Measurements from ENCODE around the gene SLC10A7. TPM values are rescaled to one million over a fixed set of nuclear protein-coding genes. Genes with fewer than 3 reads are reported as not detected.

Gene SLC10A7
- polyA plus RNA-seq, 6 donors from 2014 or later, result 4.1 to 13.6 (median 8.0) TPM

DNA sequence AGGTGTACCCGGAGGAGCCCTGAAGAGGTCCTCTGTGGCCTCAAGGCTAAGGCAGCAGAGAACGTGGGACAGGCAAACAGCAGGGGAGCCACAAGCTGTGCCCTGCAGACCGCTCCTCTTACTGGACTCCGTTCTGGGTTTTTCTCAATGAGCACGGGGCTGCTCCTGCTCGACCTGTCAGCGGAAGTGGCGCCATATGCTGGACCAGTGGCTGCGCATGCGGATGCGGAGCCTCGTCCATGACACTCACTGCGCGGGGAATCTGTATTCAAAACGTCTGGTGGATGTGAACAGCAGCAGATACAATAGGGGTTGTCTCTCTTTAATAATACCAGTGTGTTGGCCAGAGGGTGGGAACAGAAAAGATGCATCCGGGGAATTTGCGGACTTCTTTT, 277.9 kb downstream of the SLC10A7 start:
- H3K27ac Mint-ChIP-seq, result no peak overlapping the region
- ATAC-seq (ENCODE audit: low read depth in 2 of 2), result no peak

DNA sequence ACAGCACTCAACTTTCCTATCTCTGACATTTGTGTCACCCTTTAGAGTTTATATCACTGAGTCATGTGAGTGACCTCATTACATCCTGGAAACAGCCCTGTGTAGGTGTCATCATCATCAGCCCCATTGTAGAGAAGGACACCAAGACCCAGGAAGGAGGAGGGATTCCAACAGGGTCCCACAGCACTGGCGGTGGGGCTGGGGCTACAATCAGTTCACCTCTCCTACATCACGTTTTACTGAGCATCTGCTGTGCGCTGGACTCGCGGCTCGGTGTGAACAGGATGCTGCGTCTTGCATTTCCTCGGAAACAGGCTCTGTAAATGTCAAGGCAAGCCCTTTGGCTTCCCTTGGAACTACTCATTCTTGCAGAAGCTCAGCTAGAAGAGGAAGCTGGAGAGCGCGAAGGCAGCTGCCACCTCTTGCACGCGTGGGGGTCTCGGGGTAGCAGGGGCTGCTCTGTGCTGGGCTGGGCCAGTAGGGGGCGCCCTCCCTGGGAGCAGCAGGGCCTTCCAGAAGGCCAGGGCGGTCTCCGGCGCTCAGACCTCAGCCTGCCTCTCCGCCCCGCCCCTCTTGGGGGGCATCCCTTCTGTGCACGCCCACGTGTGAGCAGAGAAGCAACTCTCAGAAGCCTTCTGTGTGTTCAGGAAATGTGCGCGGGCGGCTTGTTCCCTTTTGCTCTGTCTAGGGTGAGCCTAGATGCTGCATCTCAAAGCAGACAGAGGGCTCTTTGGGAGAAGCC, 278.4 kb downstream of the SLC10A7 start:
- peaks cover 0 to 5% of the 10 kb centered on the region in 2 donors for H3K36me3 Mint-ChIP-seq
- no peaks in the 10 kb centered on the region for H3K9me3 Mint-ChIP-seq
- H3K27me3 Mint-ChIP-seq, result peaks cover 3 to 24% (median 12%) of the 10 kb centered on the region in 3 donors
- peaks cover 3 to 13% (median 11%) of the 10 kb centered on the region in 3 donors for H3K4me1 Mint-ChIP-seq
- peak; percentile 20 for DNase-seq
- ATAC-seq (ENCODE audit: low read depth in 2 of 2), result peak; percentile 63 to 76
- H3K4me3 Mint-ChIP-seq, result peak overlapping the region in 1 of 8 donors; percentile 4
- no peak overlapping the region for H3K27ac Mint-ChIP-seq

More for the DNA sequence above, 277.9 kb downstream of the SLC10A7 start:
- peaks cover 3 to 13% (median 11%) of the 10 kb centered on the region in 3 donors for H3K4me1 Mint-ChIP-seq
- no peak for DNase-seq
- peaks cover 0 to 3% of the 10 kb centered on the region in 2 donors for H3K36me3 Mint-ChIP-seq
- H3K9me3 Mint-ChIP-seq, result no peaks in the 10 kb centered on the region
- H3K27me3 Mint-ChIP-seq, result peaks cover 3 to 24% (median 12%) of the 10 kb centered on the region in 3 donors
- H3K4me3 Mint-ChIP-seq, result no peak overlapping the region

DNA sequence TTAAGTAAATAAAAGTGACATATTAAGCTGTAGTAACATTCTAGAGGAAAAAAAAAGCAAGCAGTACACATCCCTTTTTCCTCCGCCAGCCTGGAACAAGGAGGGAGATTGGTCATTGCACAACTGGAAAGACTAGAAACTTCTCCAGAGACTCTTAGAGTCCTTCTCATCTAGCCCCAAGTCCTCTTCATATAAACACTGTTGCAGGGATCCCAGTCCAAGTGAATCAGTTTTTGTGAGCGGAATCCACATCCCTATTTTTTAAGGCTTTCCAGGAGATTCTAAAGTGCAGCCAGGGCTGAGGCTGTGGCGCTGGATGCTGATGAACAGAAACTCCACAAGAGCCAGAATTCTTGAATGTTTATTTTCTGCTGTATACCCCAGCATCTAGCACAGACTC, 283.6 kb downstream of the SLC10A7 start:
- peaks cover 1 to 4% (median 3%) of the 10 kb centered on the region in 3 donors for H3K4me1 Mint-ChIP-seq

DNA sequence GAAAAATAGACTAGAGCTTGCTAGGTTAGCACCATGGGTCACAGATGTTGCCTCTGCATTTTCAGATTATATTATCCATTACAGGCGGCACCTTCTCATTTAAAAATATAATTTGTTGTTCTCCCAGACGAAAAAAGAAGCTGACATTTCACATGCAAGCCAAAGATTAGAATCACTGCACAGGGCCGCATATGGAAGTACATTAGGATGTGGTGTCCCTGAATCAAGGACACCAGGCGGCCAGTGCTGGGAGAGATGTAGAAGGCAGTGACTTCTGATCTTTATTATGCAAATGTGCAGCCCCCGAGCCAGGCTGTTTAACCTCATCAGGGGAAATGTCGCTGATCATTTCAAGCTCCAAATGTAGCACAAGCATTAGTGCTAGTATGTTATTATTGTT, 284.6 kb downstream of the SLC10A7 start:
- peaks cover 8 to 25% (median 23%) of the 10 kb centered on the region in 3 donors for H3K27me3 Mint-ChIP-seq
- ATAC-seq (ENCODE audit: low read depth in 2 of 2) (no peak), DNase-seq (no peak)
- H3K36me3 Mint-ChIP-seq, result peaks cover 0 to 5% of the 10 kb centered on the region in 2 donors
- no peak overlapping the region for H3K4me3 Mint-ChIP-seq
- H3K9me3 Mint-ChIP-seq, result peaks cover 0 to 6% (median 2%) of the 10 kb centered on the region in 7 donors
- H3K27ac Mint-ChIP-seq, result no peak overlapping the region
- peaks cover 0 to 4% (median 3%) of the 10 kb centered on the region in 3 donors for H3K4me1 Mint-ChIP-seq

More for the DNA sequence above, 283.6 kb downstream of the SLC10A7 start:
- no peak overlapping the region for H3K4me3 Mint-ChIP-seq
- H3K27ac Mint-ChIP-seq, result no peak overlapping the region
- ATAC-seq (ENCODE audit: low read depth in 2 of 2), result no peak
- peaks cover 8 to 23% (median 20%) of the 10 kb centered on the region in 3 donors for H3K27me3 Mint-ChIP-seq
- no peak for DNase-seq
- peaks cover 0 to 5% of the 10 kb centered on the region in 2 donors for H3K36me3 Mint-ChIP-seq
- no peaks in the 10 kb centered on the region for H3K9me3 Mint-ChIP-seq

DNA sequence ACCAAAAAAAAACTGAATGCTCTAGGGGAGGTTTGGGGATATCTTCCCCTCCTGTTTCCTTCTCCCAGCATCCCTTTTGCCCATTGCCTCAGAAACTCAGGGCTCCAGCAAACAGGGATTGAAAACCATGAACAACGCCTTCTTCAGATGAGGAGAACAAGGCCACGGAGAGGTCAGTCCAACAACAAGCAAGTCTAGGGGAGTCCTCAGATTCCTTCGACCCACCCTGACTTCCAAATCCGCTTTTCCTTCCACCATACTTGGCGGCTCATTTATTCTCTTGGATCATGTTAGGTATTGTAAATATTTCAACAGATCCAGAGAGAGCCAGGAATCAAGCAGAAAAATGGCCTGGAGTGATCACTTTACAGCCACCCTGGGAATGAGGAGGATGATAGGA, 285.5 kb downstream of the SLC10A7 start:
- Mint-ChIP-seq H3K27me3 (peaks cover 5 to 23% (median 23%) of the 10 kb centered on the region in 3 donors), H3K4me1 (no peaks in the 10 kb centered on the region), H3K4me3 (no peak overlapping the region), H3K9me3 (peaks cover 0 to 6% (median 3%) of the 10 kb centered on the region in 7 donors), H3K27ac (no peak overlapping the region), H3K36me3 (peaks cover 0 to 5% of the 10 kb centered on the region in 2 donors)
- DNase-seq (no peak), ATAC-seq (ENCODE audit: low read depth in 2 of 2) (no peak)

DNA sequence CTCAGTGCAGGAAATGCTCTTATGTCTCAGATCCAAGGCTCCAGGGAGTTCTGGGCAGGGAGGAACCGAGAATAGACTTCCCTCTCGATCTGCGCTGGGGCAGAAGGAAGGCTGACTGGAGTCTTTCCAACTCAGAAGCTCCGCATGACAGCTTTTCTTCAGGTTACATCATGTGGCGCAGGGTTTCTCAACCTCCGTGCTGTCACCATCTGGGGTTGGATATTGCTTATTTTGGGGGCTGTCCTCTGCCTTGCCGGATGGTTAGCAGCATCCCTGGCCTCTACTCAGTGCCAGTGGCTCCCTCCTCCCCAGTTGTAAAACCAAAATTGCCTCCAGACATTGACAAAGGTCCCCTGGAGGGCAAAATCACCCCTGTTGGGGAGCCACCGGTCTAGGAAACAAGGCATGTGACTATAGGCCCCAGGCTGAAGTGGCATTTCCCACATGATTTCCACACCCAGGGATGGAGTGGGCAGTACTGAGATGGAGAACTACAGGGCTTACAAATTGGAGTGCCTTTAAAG, 286.0 kb downstream of the SLC10A7 start:
- peaks cover 0 to 5% of the 10 kb centered on the region in 2 donors for H3K36me3 Mint-ChIP-seq
- H3K4me1 Mint-ChIP-seq, result no peaks in the 10 kb centered on the region
- H3K9me3 Mint-ChIP-seq, result peaks cover 0 to 6% (median 3%) of the 10 kb centered on the region in 7 donors
- ATAC-seq (ENCODE audit: low read depth in 2 of 2) (no peak), DNase-seq (no peak)
- no peak overlapping the region for H3K27ac Mint-ChIP-seq
- H3K4me3 Mint-ChIP-seq, result no peak overlapping the region
- peaks cover 5 to 23% (median 23%) of the 10 kb centered on the region in 3 donors for H3K27me3 Mint-ChIP-seq

DNA sequence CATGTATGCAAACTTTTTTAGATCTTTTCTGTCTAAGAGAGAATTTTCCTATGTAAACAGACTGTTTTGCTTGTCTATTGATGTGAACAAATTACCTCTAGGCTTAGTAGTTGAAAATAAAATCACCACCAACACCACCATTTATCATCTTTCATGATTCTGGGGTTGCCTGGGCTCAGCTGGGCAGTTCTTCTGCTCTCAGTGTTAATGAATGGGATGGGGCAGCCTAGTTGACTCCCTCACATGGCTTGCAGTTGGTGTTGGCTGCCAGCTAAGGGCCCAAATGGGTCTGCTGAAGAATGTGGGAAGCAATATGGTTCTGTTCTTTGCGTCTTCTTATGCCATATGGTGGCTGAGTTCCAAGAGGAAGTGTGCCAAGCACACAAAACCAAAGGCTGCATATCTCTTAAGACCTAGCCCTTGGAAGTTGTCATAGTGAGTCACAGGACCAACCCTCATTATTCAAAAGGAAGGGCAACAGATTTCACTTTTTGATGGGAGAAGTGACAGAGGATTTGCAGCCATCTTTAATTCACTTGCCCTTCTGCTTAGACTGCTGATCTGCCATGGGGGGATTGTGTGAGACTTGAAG, 289.5 kb downstream of the SLC10A7 start:
- Mint-ChIP-seq H3K27me3 (peaks cover 0 to 17% (median 11%) of the 10 kb centered on the region in 3 donors), H3K9me3 (peaks cover 0 to 6% (median 3%) of the 10 kb centered on the region in 7 donors), H3K4me3 (no peak overlapping the region), H3K36me3 (no peaks in the 10 kb centered on the region), H3K4me1 (no peaks in the 10 kb centered on the region), H3K27ac (peak overlapping the region in 2 of 6 donors; percentile 27 to 71)
- ATAC-seq (ENCODE audit: low read depth in 2 of 2) (no peak), DNase-seq (no peak)

DNA sequence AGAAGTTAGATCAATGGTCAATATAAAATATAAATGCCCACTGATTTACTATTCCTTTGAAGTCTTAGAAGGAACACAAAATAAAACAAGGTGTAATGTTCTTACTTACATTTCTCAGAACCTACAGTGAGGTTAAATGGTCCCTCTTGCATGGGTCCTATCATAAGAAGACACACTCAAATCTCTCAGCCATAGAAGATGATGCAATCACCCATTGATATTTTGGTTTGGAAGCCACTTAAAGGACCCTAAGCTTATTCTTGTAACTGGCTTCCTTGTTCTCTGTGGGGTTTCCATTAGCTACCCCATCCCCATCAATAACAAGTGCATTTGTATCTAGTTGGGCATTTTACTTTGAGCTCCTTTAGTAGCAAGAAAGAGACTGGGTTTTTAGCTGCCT, 292.3 kb downstream of the SLC10A7 start:
- H3K4me1 Mint-ChIP-seq, result no peaks in the 10 kb centered on the region
- no peak overlapping the region for H3K4me3 Mint-ChIP-seq
- H3K27ac Mint-ChIP-seq, result no peak overlapping the region
- peaks cover 0 to 6% (median 3%) of the 10 kb centered on the region in 7 donors for H3K9me3 Mint-ChIP-seq
- H3K27me3 Mint-ChIP-seq, result peaks cover 0 to 17% (median 0%) of the 10 kb centered on the region in 3 donors
- ATAC-seq (ENCODE audit: low read depth in 2 of 2) (no peak), DNase-seq (no peak)
- peaks cover 0 to 7% of the 10 kb centered on the region in 2 donors for H3K36me3 Mint-ChIP-seq

DNA sequence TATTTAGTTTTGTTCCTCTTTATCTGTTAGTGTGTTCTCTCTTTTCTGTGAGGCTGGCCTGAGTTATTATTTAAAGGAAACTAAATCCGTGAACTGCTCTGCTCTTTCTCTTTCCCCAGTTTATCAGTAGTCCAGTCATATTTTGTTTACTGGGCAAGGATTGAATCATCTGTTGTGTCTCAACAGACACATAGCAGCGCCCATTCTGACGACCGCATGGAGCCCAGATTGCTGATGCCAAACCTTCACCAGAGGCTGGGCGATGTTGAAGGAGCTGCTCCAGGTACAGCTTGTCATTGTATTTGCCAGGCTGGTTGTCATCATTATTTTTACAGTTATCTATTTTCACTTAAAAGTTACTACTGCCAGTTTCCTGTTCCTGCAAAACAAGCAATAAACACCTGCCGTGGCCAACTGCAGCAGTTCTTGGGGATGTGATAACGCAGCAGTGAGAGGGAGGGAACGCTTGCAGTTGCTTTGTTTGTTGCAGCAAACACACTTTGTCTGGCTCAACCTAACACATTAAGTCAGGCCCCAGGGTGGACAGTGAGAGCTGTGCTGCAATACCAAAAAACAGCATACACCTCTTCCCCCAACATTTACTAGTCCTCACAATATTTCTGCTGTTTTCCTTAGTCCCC, 297.3 kb downstream of the SLC10A7 start:
- Mint-ChIP-seq H3K4me1 (no peaks in the 10 kb centered on the region), H3K27ac (no peak overlapping the region), H3K4me3 (peak overlapping the region in 1 of 8 donors; percentile 5), H3K9me3 (no peaks in the 10 kb centered on the region), H3K36me3 (peaks cover 0 to 7% of the 10 kb centered on the region in 2 donors), H3K27me3 (peaks cover 0 to 10% (median 0%) of the 10 kb centered on the region in 3 donors)
- ATAC-seq (ENCODE audit: low read depth in 2 of 2) (no peak), DNase-seq (no peak)

DNA sequence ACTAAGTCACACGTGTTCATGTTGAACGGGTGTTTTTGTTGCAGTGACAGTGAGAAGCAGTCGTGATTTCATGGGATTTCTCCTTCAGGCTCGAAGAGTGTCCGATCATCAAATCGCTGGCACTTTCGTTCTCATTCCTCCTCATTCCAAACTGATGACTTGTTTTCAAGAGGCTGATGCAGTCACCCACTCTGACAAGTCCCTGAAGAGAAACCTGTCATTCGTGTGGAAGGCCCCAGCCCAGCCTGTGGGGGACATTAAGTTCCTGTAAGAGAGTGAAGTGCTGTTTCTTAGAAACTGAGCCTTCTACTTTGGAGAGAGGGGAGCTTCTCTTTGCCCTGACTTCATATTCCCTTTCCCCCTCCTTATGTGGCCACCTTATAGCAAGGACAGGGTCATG, 299.4 kb downstream of the SLC10A7 start:
- H3K4me1 Mint-ChIP-seq, result no peaks in the 10 kb centered on the region

DNA sequence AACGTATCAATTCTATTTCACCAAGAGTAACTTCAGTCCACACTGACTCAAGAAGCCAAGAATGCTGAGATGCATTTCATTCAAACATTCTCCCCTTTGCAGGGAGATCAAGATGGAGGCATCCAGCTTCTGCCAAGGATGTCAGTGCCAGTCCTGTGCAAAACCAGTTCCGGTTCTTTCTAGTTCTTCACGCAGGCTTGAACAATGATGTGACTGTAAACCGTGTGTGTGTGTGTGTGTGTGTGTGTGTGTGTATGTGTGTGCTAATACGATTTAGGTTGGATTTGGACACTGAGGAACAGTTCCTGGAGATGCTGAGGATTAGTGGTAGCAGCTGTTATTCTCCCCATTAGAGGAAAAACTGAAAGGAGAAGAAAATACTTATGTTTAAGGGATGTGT, 307.5 kb downstream of the SLC10A7 start, which contains the start of gene REELD1:
TSS of gene REELD1 (plus strand) at position 301 of the 400 bp plus-strand sequence. CDS start 2,415 bp downstream, outside the sequence.
- no peaks in the 10 kb centered on the region for H3K36me3 Mint-ChIP-seq
- DNase-seq, result no peak

More for the DNA sequence above, 299.4 kb downstream of the SLC10A7 start:
- ATAC-seq (ENCODE audit: low read depth in 2 of 2), result no peak
- no peaks in the 10 kb centered on the region for H3K9me3 Mint-ChIP-seq
- peaks cover 0 to 7% of the 10 kb centered on the region in 2 donors for H3K36me3 Mint-ChIP-seq
- no peak for DNase-seq
- no peak overlapping the region for H3K4me3 Mint-ChIP-seq
- H3K27me3 Mint-ChIP-seq, result peaks cover 0 to 10% (median 0%) of the 10 kb centered on the region in 3 donors
- peak overlapping the region in 1 of 6 donors; percentile 64 for H3K27ac Mint-ChIP-seq

DNA sequence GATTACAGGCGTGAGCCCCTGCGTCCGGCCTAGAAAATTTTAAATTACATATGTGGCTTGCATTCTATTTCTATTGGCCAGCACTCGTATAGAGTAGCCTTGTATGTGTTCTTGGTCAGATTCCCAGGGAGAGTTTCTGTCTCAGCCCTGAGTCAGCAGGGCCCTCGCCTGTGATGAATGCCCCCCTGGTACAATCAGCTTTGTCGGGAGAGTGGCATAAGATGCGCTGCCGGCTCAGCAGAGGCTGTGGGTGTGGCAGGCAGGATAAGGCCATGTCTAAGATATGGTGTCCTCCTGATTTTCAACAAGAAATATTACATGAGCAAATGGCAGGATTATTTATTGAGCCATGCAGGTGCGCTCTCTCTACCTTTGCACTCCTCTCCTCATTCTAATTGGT, 309.0 kb downstream of the SLC10A7 start:
- no peak for ATAC-seq (ENCODE audit: low read depth in 2 of 2)
- no peaks in the 10 kb centered on the region for H3K36me3 Mint-ChIP-seq
- H3K9me3 Mint-ChIP-seq, result no peaks in the 10 kb centered on the region
- H3K4me3 Mint-ChIP-seq, result no peak overlapping the region
- peaks cover 0 to 14% (median 4%) of the 10 kb centered on the region in 3 donors for H3K27me3 Mint-ChIP-seq
- H3K27ac Mint-ChIP-seq, result peak overlapping the region in 1 of 6 donors; percentile 24
- DNase-seq, result no peak
- H3K4me1 Mint-ChIP-seq, result no peaks in the 10 kb centered on the region

More for the DNA sequence above, 307.5 kb downstream of the SLC10A7 start, which contains the start of gene REELD1:
- H3K4me3 Mint-ChIP-seq, result no peak within 1 kb of the TSS
- H3K4me1 Mint-ChIP-seq, result no peaks in the 10 kb centered on the region
- H3K27ac Mint-ChIP-seq, result no peak within 1 kb of the TSS
- H3K9me3 Mint-ChIP-seq, result no peaks in the 10 kb centered on the region
- H3K27me3 Mint-ChIP-seq, result peaks cover 0 to 14% (median 4%) of the 10 kb centered on the region in 3 donors
- ATAC-seq (ENCODE audit: low read depth in 2 of 2), result no peak

DNA sequence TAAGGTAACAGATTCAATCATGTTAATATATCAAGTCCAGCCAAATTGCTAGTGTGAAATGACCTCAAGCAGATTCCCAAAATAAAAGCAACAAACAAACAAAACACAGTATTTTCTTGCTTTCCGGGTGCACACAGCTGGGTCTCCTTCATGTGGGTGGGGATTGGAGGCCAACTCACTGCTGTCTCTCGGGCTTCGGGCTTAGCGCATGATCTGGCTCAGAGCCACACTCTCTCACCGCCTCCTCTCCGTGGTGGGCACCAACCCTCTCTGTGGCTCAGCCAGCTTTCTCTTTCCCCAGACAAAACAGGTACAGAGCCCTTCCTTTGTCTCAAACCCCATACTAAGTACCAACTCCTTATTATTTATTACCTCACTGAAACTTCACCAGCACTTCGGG, 310.3 kb downstream of the SLC10A7 start:
- H3K4me3 Mint-ChIP-seq, result no peak overlapping the region
- H3K27me3 Mint-ChIP-seq, result peaks cover 0 to 21% (median 8%) of the 10 kb centered on the region in 3 donors
- no peak overlapping the region for H3K27ac Mint-ChIP-seq
- no peaks in the 10 kb centered on the region for H3K36me3 Mint-ChIP-seq
- DNase-seq (no peak), ATAC-seq (ENCODE audit: low read depth in 2 of 2) (no peak)
- no peaks in the 10 kb centered on the region for H3K4me1 Mint-ChIP-seq
- H3K9me3 Mint-ChIP-seq, result no peaks in the 10 kb centered on the region
